ENCODE results near the gene MRPL42.

DNA sequence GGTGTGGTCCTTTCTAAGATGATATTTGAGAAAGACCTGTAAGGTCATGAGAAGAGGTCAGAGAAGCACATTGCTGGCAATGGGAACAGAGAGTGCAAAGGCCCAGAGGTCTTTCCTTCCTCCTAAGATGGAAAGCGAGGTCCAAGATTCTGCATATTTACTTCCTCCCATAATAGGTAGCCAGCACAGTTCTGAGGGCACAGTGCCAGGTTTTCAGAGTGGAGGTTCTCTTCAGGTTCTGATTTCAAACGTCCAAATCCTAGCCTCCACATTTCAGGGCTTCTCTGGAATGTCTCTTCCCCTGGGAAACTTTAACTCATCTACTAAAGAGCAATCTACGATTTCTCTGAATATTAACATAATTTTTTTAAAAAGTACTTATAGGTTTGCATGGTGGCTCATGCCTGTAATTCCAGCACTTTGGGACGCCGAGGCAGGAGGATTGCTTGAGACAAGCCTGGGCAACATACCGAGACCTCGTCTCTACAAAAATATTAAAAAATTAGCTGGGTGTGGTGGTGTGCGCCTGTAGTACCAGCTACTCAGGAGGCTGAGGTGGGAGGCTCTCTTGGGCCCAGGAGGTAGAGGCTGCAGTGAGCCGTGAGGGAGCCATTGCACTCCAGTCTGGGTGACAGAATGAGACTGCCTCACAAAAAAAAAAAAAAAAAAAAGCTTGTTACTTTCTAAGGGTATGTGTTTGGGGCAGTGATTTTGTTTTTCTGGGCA is 526 bp upstream of the MRPL42 start:
- TF ChIP-seq, protein P1, sequence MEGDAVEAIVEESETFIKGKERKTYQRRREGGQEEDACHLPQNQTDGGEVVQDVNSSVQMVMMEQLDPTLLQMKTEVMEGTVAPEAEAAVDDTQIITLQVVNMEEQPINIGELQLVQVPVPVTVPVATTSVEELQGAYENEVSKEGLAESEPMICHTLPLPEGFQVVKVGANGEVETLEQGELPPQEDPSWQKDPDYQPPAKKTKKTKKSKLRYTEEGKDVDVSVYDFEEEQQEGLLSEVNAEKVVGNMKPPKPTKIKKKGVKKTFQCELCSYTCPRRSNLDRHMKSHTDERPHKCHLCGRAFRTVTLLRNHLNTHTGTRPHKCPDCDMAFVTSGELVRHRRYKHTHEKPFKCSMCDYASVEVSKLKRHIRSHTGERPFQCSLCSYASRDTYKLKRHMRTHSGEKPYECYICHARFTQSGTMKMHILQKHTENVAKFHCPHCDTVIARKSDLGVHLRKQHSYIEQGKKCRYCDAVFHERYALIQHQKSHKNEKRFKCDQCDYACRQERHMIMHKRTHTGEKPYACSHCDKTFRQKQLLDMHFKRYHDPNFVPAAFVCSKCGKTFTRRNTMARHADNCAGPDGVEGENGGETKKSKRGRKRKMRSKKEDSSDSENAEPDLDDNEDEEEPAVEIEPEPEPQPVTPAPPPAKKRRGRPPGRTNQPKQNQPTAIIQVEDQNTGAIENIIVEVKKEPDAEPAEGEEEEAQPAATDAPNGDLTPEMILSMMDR (optimal IDR thresholded peaks at IDR 0.05 in 1 of 3, IDR thresholded peaks at IDR 0.05 in 1 of 3, conservative IDR thresholded peaks at IDR 0.05 in 1 of 3; ENCODE audit: extremely low read depth in 1 of 3, insufficient read depth in 2 of 3, low read length in 3 of 3) = no peak
- TF ChIP-seq EZH2 (IDR thresholded peaks at IDR 0.05; ENCODE audit: low read length) = no peak

Data from keratinocyte (primary cell).